ENCODE results near the gene MKI67.
"Not testable (repeated sequence)": the region's sequence is repeated elsewhere in the genome, so short reads cannot be mapped to it uniquely, and the experiment has no call there.

MKI67 gene

DNA sequence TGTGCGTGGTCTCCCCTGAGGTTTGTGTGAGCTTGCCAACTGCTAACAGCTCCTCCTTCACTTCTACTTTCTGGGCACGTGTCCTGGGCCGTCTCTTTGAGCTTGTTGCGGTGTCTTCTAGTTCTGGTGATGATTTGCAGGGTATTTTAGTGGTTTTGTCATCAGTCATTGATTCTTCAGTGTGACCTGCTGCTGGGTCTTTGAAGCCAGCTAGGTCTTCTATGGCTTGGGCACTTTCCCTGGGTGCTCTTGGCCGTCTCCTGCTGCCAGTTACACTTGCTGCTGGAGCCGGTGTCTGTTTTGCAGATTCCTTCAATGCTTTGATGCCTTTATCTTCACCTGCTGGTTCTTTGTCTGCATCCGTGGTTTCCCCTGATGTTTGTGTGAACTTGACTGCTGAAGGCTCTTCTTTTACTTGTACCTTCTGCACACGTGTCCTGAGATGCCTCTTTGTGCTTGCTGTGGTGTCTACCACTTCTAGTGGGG lies 23.0 kb downstream of the MKI67 start:
- DNase-seq = no peak

DNA sequence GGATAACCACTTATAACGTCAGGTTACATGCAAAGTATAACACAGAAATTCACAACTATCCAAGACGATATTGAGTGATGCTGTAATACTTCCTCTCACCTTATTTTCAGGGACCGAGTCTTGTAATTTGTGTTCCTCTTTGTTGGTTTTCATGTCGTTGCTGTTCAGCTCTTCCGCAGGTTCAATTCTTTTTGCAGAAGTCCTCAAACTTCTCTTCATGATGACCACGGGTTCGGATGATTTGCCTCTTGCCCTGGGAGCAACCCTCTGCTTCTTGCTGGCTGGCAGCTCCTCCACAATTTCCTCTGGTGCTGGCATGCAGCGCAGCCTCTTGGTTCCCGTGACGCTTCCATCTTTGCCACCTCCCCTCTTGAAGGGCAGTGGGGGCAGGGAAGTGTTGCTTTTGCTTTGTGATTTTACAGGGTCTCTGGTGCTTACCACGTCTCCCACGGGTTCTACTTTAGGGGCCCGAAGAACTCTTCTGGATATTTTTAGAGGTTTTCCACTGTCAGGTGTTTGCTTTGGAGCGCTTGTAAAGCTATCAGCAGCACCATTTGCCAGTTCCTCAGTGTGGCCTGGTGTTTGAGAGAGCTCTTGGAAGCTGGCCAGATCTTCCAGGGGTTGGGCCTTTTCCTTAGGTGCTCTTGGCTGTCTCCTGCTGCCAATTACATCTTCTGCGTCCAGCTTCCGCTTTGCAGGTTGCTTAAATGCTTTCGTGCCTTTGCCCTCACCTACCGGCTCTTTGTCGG lies 23.6 kb downstream of the MKI67 start:
- DNase-seq = no peak

DNA sequence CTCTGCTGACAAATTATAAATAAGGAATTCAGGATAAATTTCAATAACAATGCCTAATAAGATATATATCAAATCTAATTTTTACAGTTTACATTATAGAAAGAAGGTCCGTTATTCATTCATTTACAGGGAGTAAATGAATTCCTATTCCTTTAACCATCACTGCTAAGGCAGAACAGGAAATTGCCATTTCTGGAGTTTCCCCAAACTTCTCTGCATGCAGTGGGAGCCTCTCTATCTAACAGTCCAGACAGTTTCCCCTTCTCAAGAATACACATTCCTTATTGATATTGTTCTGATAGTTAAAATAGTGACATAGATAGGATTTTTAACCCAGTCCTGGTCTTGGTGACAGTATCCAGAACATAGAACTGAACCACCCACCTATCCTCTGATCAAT lies 24.3 kb downstream of the MKI67 start:
- no peak for DNase-seq

DNA sequence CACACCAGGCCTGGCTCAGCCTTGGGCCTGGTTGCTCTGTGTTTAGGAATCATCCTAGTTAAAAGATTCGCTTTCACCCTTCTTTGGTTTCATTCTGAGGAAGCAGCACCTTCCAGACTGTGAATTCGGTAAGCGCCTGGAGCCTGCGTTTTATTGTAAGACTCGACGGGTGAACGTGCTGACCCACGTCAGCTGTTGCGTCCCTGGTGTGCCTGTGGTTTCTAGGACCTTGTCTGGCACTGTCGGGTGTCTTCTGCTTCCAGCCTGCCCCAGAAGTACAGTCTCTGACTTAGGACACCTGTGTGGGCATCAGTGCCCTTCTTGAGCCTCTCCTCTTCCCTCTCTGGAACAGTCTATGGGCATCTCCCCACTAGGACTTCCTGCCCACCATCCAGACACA lies 26.3 kb downstream of the MKI67 start:
- DNase-seq = no peak

DNA sequence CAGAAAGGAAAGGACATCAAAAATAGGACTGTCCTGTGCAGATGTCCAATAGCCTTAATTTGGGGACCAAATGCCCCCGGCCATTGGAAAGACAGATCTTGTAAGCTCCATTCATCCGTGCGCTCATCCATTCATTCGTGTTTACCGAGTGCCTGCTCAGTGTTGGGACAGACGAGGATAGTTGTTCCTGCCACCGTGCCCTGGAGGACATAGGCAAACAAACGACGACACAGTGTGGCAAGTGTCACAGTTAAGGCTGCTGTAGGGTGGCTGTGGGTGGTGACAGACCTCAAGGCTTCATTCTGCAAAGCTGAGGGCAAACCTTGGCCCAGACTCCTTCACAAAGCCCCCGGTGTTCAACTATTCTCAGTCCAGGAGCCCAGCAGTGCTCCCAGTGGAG lies 27.6 kb downstream of the MKI67 start:
- no peak for DNase-seq

DNA sequence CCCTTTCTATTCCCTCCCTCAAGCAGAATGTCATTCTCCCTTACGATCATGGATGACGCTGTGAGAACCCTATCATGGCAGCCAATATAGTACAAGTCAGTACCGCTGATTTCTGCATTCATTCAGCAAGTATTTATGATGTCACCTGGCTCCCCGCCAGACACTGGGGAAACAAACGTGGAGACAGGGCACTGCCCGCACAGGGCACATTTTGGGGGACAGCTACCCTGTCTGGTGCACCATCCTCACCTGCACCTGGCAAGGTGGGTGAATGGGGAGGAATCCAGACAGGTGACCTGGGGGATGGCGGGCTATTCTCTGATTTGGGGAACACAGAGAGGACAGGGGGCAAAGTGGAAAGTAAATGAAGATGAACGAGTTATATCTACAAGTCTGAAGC lies 28.4 kb downstream of the MKI67 start:
- DNase-seq = no peak

DNA sequence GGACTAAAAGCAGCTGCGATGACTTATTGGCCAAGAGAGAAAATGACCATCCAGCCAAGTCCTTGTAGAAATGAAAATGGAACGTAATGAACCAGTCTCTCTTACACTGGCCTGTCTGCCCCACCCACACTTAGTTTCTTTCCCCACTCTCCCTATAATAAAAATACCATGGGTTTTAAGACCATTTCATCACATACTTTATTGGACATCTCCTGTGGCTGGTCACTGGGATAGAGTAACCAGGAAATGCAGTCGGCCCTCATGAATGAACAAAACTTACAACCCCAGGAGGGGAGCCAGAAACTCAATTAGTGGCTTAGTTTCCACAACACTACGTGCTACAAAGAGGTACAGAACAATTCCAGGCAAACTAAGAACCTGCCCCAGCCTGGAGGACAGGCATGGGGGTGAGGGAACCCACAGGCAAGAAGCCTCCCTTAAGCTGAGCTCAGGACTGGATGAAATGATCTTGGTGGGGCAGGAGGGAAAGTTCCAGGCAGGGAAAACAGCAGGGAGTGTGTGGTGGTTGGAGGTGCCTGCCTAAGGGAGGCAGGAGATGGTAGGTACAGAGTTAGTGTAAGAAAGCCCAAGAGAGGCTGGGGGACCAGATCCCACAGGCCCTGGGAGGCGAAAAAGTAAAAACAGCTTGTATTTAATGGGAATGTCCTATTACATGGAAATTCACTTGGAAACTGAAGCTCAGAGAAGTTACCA lies 29.6 kb downstream of the MKI67 start:
- DNase-seq = no peak

DNA sequence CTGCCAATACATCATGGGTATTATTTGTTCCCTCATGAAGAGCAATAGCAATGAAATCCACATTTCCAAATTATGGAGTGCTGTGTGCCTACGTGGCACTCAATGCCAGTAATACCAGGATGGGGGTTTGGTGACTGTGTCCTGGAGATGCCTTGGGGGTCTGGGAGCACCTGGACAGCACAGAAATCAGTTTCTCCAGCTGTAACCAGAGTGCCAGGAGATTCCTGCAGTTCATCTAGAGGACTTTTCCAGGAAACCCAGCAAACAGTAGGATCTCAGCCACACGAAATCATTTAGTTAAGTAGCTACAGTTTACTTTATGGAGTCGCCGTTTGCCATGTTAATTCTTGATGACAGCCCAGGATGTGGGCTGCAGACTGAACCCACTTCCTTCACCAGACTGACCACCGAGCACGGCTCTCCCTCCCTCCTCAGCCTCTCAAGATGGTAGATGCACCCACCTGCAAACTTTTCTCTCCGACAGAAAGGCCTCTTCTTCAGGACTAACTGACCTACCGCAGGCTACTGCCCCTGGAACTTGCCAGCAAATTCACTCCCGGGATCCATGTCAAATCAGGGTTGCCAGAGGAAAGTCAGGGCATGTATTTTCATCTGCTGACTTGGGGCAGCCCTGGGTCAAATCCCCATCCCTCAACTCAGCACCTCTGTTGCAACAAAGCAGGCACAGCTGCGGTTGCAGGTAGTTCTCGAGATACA lies 30.3 kb downstream of the MKI67 start:
- DNase-seq = no peak

DNA sequence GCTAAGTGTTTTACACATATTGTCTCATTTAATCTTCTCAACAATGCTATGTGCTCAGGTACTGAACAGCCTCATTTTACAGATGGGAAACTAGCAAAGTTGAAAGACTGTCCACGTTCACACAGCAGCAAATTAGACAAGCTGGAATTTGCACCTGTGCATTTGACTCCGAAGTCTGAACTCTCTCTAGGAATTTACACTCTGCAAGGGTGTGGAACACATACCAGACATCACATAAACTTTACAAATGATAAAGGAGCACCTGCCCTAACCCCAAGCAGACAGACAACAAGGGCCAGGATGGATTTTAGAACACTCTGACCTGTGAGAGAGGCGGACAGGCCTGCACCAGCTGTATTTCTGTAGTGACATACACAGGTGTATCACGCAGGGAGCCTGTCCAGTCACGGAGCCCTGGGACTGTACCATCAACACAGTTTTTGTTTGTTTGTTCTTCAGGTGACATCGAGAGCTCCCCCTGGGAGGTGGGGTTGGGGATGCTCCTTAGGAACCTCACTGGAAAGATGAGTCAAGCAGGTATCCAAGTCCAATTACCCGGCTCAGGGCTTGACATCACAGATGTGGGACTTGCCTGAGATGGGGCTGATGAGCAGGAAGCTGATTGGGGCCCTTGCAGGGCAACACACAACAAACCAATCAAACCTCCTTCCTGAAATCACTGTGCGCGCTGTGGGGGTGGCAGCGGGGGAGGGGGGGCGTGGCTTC lies 31.0 kb downstream of the MKI67 start:
- DNase-seq = peak; percentile 29

DNA sequence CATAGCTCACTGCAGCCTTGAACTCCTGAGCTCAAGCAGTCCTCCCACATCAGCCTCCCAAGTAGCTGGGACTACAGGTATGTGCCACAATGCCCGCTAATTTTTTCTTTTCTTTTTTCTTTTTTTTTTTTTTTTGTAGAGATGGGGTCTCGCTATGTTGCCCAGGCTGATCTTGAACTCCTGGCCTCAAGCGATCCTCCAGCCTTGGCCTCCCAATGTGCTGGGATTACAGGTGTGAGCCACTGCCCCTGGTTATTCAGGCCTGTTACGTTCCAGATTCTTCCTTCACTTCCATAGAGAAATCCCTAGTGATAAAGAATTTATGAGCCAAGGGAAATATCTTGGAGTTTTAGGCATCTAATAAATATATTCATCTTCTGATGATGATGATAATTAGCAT lies 31.6 kb downstream of the MKI67 start:
- DNase-seq = not testable (repeated sequence)

DNA sequence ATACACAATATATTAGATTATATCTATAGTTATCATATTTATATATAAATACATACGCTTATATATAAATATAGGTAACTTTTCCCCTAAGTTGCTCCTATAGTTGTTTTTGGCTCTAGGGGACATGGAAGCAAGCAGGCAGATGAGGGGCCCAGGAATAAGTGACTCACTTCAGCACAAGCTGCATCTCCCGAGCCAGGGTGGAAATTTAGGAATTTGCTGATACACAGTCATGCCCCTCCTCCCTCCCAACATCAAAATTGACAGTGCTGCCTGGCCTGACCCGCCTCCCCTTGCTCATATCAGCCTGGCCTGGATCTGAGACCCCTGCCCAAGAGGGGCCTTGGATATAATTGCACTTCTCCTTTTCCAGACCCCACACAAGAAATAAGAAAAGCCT lies 33.8 kb downstream of the MKI67 start:
- DNase-seq = no peak

DNA sequence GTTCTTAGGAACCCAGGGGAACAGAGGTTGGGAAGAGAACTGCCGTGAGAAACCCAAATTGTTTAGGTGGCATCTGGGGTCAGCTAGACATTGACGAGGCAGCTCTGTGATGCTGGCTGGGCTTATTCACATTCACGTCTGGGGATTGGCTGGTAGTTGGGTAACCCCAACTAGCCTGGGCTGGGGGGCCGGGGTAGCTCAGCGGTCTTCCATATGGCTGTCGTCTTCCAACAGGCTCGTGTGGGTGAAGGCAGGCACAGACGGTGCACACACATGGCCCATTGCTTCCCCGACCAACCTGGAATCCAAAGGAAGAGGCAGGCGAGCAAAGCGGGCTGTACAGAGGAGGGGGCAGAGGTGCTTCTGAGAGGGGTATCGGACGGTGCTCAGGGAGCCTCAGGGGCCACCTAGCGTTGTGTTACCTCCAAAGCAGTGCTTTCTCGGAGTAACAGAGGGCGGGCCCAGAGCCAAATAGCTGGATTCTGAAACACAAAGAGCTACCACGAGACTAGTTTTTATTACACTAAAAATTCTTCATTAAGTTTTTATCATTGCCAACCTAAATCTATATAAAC lies 34.5 kb downstream of the MKI67 start:
- DNase-seq = peak; percentile 13

DNA sequence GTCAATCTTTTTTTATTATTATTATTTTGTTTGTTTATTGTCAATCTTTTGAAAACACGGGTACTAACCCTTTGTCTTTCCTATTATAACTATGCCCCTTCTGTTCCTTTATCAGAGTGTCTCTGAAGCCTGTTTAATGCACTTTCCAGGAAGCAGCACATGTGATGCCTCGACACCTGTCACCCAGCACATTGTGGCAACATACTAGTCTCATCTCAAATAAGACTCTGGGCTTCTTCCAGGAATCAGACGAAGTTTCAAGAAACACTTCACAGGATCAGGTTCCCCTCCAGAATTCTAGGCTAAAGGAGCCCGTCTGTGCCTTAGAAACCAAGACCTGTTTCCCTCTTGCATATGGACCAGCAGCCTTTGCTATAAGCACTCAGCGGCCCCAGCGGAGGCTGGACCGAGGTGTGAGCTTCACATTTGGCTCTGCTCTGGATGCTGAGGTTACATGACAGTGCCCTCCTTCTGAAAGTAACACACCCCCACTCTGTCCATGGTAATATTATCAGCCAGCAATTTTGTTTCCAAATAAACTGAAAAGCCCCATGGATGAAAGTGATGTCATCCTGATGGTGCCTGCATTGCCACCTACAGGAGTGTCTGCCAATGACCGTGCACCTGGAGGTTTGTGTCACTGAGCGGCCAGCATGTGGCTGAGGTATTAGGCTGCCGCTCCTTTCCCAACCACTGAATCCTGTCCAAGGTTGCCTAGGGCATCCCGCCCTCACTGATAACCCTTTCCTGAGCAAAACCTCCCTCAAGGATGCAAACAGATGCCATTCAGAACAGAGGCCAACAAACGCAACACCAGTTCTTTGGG lies 38.1 kb downstream of the MKI67 start:
- peak; percentile 39 for DNase-seq

DNA sequence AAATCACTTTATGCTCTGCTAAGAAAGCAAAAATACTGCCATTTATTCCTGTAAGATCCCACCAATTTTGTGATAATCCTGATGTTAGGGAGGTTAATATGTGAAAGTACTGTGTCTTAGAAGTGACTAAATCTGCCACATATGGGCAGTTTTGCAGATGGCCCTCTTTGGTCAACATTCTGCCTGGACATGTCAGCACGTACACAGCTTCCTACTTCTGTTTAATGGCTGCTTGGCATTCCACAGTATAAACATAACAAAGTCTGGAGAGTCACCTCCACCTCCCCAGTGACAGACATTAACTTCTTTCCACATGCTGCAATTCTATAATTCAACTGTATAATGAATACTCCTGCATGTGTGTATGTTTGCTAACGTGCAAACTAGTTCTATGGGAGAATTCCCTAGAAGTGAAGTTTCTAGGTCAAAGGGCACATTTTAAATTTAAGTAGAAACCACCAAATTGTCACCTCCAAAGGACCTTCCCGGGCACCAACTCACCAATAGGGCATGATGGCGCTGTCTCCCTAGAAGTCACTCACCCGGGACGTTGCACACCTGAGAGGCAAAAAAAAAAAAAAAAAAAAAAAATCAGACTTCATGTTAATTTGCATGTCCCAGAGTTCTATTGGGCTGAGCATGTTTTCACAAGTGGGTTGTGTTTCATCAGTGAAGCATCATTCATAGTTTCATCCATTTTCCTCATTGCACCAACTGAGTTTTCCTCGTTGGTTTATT lies 38.9 kb downstream of the MKI67 start:
- DNase-seq = no peak

DNA sequence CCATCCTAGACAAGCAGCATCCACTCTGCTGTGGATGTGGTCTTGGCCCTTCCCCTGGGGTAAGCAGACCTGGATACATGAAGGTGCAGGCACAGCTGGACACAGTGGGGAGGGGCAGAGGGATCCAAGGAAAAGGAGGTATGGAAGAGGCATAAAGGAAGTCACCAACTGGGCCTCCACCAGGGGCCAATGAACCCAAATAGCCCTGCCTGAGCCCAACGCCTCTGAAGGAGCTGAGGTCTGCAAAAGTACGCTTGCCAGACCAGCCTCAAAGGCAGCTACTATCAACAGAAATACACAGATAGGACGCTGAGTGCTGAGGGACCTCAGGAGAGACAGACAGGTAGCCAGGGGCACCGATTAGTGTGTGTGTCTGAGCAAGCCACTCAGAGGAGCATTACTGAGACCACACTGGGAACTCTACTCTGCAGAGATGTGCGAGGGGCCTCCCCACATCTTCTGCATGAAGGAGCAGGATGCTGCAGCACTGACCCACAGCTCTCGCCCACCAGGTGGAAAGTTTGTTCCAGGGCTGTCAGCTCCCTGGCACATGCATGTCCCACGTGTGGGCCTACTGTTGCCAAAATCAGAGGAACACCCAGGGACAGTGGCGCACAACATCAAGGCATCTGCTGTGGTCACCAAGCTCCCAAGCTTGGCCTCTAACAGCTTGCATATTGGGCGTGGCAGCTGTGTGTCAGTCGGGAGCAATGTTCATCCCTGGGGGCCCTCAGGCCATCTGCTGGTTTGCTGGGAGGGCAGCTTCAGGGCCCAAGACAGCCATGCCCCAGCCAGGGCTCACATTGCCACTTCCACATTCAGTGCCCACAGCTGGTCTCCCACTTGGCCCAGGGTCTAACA lies 40.0 kb downstream of the MKI67 start:
- peak; percentile 51 for DNase-seq

DNA sequence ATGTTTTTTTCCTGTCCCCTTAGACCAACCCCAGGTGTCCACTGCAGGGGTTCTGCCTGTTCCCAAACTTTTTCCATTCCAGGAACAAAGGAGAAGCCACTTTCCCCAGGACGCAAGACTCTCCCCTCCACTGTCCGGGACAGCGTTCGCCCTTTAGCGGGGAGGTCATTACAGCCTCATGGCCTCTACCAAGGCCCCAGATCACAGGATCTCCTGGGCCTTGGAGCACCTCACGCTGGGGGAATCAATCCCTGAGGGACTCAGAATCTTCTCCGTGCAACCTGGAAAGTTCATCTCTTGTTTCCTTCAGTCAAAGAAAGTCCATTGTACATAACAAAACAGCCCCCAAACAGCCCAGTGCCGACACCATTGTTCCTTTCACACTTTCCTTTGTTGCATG lies 41.2 kb downstream of the MKI67 start:
- DNase-seq = no peak

DNA sequence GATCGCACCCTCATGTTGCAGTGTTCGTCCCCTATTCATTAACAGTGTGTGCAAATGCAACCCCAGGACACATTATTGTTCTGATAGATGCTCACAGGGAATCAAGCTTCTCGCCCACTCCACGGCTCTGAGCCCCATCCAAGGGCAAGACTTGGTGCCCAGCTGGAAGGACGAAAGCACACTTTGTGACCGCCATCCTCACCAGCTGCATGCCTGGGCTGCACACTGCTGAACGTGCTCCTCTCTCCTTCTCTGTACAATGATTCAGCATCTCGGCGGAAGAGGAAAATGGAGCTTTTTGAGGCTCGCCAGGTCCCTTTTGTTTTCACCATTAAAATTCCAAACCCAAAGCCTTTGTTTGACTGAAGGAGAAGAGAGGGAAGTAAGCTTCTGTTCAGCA lies 41.9 kb downstream of the MKI67 start:
- DNase-seq = no peak

DNA sequence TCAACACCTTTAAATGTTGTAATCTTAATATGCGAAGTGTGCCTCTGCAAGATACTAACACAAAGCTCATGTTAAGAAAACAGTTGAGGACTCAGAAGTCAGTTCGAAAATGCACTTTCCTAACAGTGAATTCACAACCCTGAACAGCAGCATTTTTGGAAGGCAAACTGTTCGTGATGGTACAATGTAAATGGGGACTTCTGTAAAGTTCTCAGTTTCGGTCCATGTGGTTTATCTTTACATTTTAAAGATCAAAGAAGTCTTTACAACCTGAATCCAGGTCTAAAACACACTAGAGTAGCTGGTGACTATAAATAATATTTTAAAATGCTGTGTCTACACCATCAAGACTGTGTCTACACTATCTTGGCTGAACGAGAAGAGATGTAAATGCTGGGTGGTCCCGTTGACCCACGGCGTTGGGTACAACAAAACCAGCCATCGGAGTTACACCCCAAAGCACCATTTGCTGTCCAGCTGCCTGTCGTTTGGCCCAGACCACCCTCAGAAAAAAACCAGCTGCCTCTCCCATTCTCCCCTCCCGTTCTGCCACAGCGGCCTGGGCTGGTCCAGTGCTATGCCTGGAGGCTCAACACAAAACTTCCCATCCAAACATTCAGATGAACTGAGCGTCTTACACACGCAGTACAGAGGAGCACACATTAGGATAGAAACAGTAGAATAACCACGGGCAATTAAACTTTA lies 42.9 kb downstream of the MKI67 start:
- DNase-seq = no peak

DNA sequence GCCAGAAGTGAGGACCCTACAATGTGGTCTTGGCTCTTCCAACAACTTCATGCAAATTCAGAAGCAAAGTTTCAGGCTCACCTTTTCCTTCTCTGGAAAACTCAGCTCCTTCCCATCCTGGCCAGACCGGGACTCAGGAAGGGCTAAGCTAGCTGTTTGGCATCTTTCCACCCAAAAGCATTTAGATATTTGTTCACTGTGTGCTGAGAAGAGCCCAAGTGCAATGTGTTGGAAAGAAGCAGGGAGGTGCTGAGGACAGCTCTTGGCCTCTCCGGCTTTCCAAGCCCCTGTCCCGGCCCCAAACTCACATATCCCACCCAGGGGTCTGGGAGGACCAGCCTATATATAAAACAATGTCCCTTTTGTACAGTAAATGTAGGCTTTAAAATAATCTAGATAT lies 44.5 kb downstream of the MKI67 start:
- DNase-seq = no peak

DNA sequence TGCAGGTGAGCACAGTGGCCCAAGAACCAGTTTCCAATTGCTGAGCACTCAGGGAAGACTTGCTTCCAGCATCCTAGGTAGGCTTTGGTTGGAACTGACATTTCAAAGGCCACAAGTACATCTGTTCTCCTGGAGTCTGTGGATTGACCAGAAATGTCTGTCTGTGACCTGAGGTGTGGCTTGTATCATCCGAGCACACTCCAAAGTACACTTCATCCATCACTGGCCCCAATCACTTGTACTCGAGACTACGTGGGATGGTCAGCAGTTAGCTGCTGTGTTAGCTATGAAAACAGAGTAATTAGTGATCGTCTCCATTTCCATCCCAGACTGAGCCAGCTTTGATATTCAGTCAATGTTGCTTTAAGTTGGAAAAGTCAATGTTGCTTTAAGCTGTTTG lies 45.0 kb downstream of the MKI67 start:
- DNase-seq = no peak
